MM.1S (cell line): Measurements from ENCODE around the gene WNT2B.
"Not testable (repeated sequence)": the region's sequence is repeated elsewhere in the genome, so short reads cannot be mapped to it uniquely, and the experiment has no call there.

Experiments
- CTCF ChIP-seq: fragments of 300-600 bp; sonication (generic); IDR thresholded peaks from 2 replicates; pipeline ENCODE4 v1.5.1; 2016; ENCODE audit warnings: antibody characterized with exemption, low read length, mixed read lengths
- EZH2 ChIP-seq: fragments of 300-600 bp; sonication (generic); optimal IDR thresholded peaks from 2 replicates; pipeline ENCODE3; 2017; ENCODE audit warnings: low read depth, mild to moderate bottlenecking, antibody characterized with exemption, low read length, mixed read lengths

GRCh38 chr1:112470324-112470723 lies 38.4 kb upstream of the WNT2B start:
- not testable (repeated sequence) for TF ChIP-seq EZH2, CTCF
